Muscle of leg (tissue), 11 donors: ENCODE measurements around the gene KLHL29. TPM values are rescaled to one million over a fixed set of nuclear protein-coding genes. Genes with fewer than 3 reads are reported as not detected.

Experiments used
- DNase-seq: peaks from one replicate; pipeline ENCODE4 v3.0.0; 2013
- H3K27ac ChIP-seq: one replicate; pipeline ENCODE4 v1.5.1; 2013; ENCODE audit warnings: mild to moderate bottlenecking, low read length, control low read depth
- H3K27me3 ChIP-seq: one replicate; pipeline ENCODE4 v1.6.1; 2013; ENCODE audit warnings: low read length; ENCODE audit not compliant: control insufficient read depth, insufficient read depth
- H3K36me3 ChIP-seq: one replicate; pipeline ENCODE4 v1.6.1; 2013; ENCODE audit warnings: low read length; ENCODE audit not compliant: control insufficient read depth, insufficient read depth
- H3K4me1 ChIP-seq: one replicate; pipeline ENCODE4 v1.6.1; 2013; ENCODE audit warnings: low read length; ENCODE audit not compliant: control insufficient read depth, insufficient read depth
- H3K4me3 ChIP-seq: one replicate; pipeline ENCODE4 v1.5.1; 2013; ENCODE audit warnings: low read length, control low read depth
- H3K9me3 ChIP-seq: replicated peaks from 2 replicates; pipeline ENCODE4 v1.6.1; 2013; ENCODE audit warnings: low read depth, low read length; ENCODE audit not compliant: control insufficient read depth
- WGBS: methylation state at CpG from one replicate; pipeline ENCODE4 v1.1.5; 2013; ENCODE audit warnings: missing lambda C conversion rate; ENCODE audit not compliant: insufficient coverage; 5-methylcytosine and 5-hydroxymethylcytosine counted together
- polyA plus RNA-seq, 8 donors: library from polyadenylated mRNA; unstranded; fragments of 120-200 nt; gene quantifications; one replicate each; pipeline versions ENCODE4 v1.2.1 to v1.2.3, GENCODE V29; 2013; ENCODE audit warnings: inconsistent platforms in 1 of 8, low replicate concordance in 1 of 8; ENCODE audit not compliant: insufficient read length in 8 of 8, insufficient read depth in 1 of 8
- total RNA-seq: library from RNA; stranded (reverse); fragments of 120-200 nt; gene quantifications from one replicate; pipeline ENCODE4 v1.2.4, GENCODE V29; 2013

Gene KLHL29
- total and polyA plus RNA-seq, 9 donors, result 4.7 to 9.7 (median 7.3) TPM

GRCh38 chr2:23687214-23687613, 302.2 kb downstream of the KLHL29 start:
- Histone ChIP-seq H3K27me3 (no peaks in the 10 kb centered on the region), H3K36me3 (peaks cover 10% of the 10 kb centered on the region), H3K4me3 (no peak overlapping the region), H3K27ac (no peak overlapping the region), H3K9me3 (no peaks in the 10 kb centered on the region), H3K4me1 (peaks cover 3% of the 10 kb centered on the region)
- DNase-seq, result no peak
- 90% methylated on average over 9 of the region's 9 CpGs for WGBS

- DNase-seq, result no peak
- Histone ChIP-seq H3K36me3 (peaks cover 14% of the 10 kb centered on the region), H3K27ac (no peak overlapping the region), H3K27me3 (no peaks in the 10 kb centered on the region), H3K4me1 (peaks cover 3% of the 10 kb centered on the region), H3K4me3 (no peak overlapping the region), H3K9me3 (no peaks in the 10 kb centered on the region)
- 89% methylated on average over 5 of the region's 14 CpGs for WGBS
These were observed 302.7 kb downstream of the KLHL29 start for GRCh38 chr2:23687713-23688112.

GRCh38 chr2:23688486-23689130, 303.6 kb downstream of the KLHL29 start:
- WGBS, result 91% methylated on average over 11 of the region's 15 CpGs
- no peak for DNase-seq
- peaks cover 23% of the 10 kb centered on the region for H3K36me3 ChIP-seq

GRCh38 chr2:23689131-23689700, 304.2 kb downstream of the KLHL29 start:
- no peak overlapping the region for H3K27ac ChIP-seq
- no peak for DNase-seq
- H3K36me3 ChIP-seq, result peaks cover 29% of the 10 kb centered on the region
- H3K27me3 ChIP-seq, result no peaks in the 10 kb centered on the region
- no peaks in the 10 kb centered on the region for H3K9me3 ChIP-seq
- 74% methylated on average over 11 of the region's 11 CpGs for WGBS
- H3K4me1 ChIP-seq, result peaks cover 3% of the 10 kb centered on the region
- no peak overlapping the region for H3K4me3 ChIP-seq

More at GRCh38 chr2:23688486-23689130, 303.6 kb downstream of the KLHL29 start:
- no peak overlapping the region for H3K27ac ChIP-seq
- H3K9me3 ChIP-seq, result no peaks in the 10 kb centered on the region
- H3K4me1 ChIP-seq, result peaks cover 3% of the 10 kb centered on the region
- no peak overlapping the region for H3K4me3 ChIP-seq
- H3K27me3 ChIP-seq, result no peaks in the 10 kb centered on the region

GRCh38 chr2:23689891-23690290, 304.9 kb downstream of the KLHL29 start:
- no peak overlapping the region for H3K4me3 ChIP-seq
- H3K4me1 ChIP-seq, result peaks cover 3% of the 10 kb centered on the region
- H3K27ac ChIP-seq, result no peak overlapping the region
- no peak for DNase-seq
- H3K36me3 ChIP-seq, result peaks cover 27% of the 10 kb centered on the region
- H3K27me3 ChIP-seq, result no peaks in the 10 kb centered on the region
- no peaks in the 10 kb centered on the region for H3K9me3 ChIP-seq
- WGBS, result 60% methylated on average over 2 of the region's 9 CpGs

GRCh38 chr2:23690421-23691105, 305.6 kb downstream of the KLHL29 start:
- Histone ChIP-seq H3K27ac (no peak overlapping the region), H3K4me3 (no peak overlapping the region), H3K27me3 (no peaks in the 10 kb centered on the region), H3K4me1 (no peaks in the 10 kb centered on the region), H3K9me3 (no peaks in the 10 kb centered on the region), H3K36me3 (peaks cover 33% of the 10 kb centered on the region)
- DNase-seq, result no peak
- 80% methylated on average over 19 of the region's 31 CpGs for WGBS

GRCh38 chr2:23691106-23691470, 306.1 kb downstream of the KLHL29 start:
- no peaks in the 10 kb centered on the region for H3K4me1 ChIP-seq
- peaks cover 38% of the 10 kb centered on the region for H3K36me3 ChIP-seq
- H3K27me3 ChIP-seq, result no peaks in the 10 kb centered on the region
- no peak for DNase-seq
- H3K9me3 ChIP-seq, result no peaks in the 10 kb centered on the region
- H3K27ac ChIP-seq, result no peak overlapping the region
- WGBS, result 93% methylated on average over 10 of the region's 10 CpGs
- no peak overlapping the region for H3K4me3 ChIP-seq

GRCh38 chr2:23691565-23691964, 306.6 kb downstream of the KLHL29 start:
- DNase-seq, result no peak
- 96% methylated on average over 21 of the region's 21 CpGs for WGBS
- H3K36me3 ChIP-seq, result peaks cover 43% of the 10 kb centered on the region
- no peak overlapping the region for H3K27ac ChIP-seq
- no peaks in the 10 kb centered on the region for H3K27me3 ChIP-seq
- H3K4me3 ChIP-seq, result no peak overlapping the region
- no peaks in the 10 kb centered on the region for H3K9me3 ChIP-seq
- no peaks in the 10 kb centered on the region for H3K4me1 ChIP-seq

- H3K27me3 ChIP-seq, result no peaks in the 10 kb centered on the region
- no peak for DNase-seq
- H3K4me1 ChIP-seq, result no peaks in the 10 kb centered on the region
- H3K27ac ChIP-seq, result no peak overlapping the region
- WGBS, result 95% methylated on average over 14 of the region's 14 CpGs
- no peaks in the 10 kb centered on the region for H3K9me3 ChIP-seq
- H3K36me3 ChIP-seq, result peaks cover 47% of the 10 kb centered on the region
- H3K4me3 ChIP-seq, result no peak overlapping the region
These were observed 307.3 kb downstream of the KLHL29 start for GRCh38 chr2:23692263-23692662.

- no peak for DNase-seq
- Histone ChIP-seq H3K4me3 (no peak overlapping the region), H3K27ac (no peak overlapping the region), H3K9me3 (no peaks in the 10 kb centered on the region), H3K36me3 (peaks cover 52% of the 10 kb centered on the region), H3K4me1 (no peaks in the 10 kb centered on the region), H3K27me3 (no peaks in the 10 kb centered on the region)
- 95% methylated on average over 26 of the region's 28 CpGs for WGBS
These were observed 308.0 kb downstream of the KLHL29 start for GRCh38 chr2:23692851-23693605.
